C1 segment of cervical spinal cord (tissue), 14 donors: Measurements from ENCODE around the gene C19orf47.

Experiments used
- DNase-seq, 14 donors: peaks; one replicate each; lab custom pipeline; 2025; lab: John Stamatoyannopoulos, UW

C19orf47 gene

GRCh38 chr19:40320558-40320935 lies 27.6 kb downstream of the C19orf47 start:
- DNase-seq: no peak

DNA sequence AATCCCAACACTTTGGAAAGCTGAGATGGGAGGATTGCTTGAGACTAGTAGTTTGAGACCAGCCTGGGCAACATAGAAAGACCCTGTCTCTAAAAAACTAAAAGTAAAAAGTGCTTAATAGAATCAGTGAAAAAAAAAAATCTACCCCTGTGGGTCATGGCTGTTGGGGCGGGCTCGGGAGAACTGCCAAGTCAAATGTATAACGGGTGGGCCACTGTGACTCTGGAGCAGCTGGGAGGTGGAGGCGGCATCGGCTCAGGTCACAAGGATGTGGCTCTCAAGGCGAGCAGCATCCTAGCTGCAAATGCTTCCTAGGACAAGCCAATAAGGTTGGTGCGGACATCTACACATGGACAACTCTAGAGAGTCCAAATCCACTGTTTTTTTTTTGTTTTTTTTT lies 30.9 kb downstream of the C19orf47 start:
- DNase-seq: no peak

GRCh38 chr19:40315812-40316470 lies 32.3 kb downstream of the C19orf47 start:
- peak in 1 of 14 donors; percentile 1 for DNase-seq

DNA sequence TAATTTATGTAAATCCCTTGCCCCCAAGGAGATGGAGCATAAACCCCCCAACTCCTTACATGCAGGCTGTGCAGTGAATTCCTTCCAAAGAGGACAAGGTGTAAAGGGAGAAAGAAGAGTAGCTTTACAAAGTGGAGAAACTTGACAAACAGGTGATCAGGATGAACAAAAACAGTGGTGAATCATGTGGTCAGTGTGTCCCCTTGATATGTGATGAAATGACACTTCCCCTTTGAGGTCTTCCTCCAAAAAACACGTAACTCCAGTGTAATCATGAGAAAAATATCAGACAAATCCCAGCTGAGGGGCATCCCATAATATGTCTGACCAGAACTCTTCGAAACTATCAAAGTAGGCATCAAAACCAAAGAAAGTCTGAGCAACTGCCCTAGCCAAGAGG lies 33.5 kb downstream of the C19orf47 start:
- DNase-seq: no peak

GRCh38 chr19:40313229-40313983 lies 34.8 kb downstream of the C19orf47 start:
- no peak for DNase-seq

- no peak for DNase-seq
Measured at GRCh38 chr19:40312533-40312932, 35.7 kb downstream of the C19orf47 start.

DNA sequence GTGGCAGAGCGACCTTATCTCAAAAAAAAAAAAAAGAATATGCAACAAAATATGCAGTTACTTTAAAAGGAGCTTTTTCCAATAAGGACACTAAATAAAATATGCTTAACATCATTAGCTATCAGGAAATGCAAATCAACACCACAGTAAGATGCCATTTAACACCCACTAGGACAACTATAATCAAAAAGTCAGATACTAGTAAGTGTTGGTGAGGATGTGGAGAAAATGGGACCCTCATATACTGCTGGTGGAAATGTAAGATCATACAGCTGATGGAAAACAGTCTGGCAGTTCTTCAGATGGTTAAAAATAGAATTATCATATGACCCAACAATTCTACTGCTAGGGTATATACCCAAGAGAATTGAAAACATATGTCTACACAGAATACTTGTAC lies 38.5 kb downstream of the C19orf47 start:
- DNase-seq: no peak

- peak in 11 of 14 donors; percentile 8 to 59 (median 31) for DNase-seq
Measured at GRCh38 chr19:40305403-40305802, 42.8 kb downstream of the C19orf47 start.

DNA sequence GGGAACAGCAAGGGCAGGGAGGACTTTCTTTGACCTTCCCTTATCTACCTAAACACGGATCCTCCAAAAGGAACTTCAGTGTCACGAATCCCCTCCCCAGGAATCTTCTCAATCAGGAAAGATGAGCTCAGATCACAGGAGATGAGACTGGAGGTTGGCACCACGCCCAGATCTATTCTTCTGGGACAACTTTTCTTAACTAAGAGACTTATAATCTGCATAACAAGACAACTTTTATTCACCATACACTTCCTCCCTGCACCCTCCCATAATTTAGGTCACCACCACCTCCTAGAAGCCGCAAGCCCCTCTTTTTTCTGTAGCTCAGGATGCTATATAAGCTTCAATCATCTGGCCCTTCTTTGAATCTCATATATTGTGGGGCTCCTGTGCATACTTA lies 43.9 kb downstream of the C19orf47 start:
- DNase-seq: no peak

DNA sequence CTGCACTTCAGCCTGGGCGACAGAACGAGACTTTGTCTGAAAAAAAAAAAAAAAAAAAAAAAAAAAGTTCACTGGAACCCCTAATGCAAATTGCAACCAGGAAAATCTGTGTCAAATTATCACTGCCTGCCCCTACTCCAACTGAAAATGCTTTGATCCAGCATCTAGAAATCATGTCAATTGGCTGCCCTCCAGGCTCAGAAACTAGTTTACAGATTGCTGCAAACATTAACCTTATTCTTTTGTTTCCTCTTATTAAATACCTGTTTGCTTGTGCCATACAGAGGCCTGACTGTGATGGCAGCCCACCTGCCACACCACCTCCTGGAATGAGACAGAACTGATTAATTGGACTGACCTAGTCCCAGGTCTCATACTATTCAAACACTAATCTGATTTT lies 44.4 kb downstream of the C19orf47 start:
- no peak for DNase-seq

GRCh38 chr19:40302224-40303011 lies 45.8 kb downstream of the C19orf47 start:
- DNase-seq: no peak

DNA sequence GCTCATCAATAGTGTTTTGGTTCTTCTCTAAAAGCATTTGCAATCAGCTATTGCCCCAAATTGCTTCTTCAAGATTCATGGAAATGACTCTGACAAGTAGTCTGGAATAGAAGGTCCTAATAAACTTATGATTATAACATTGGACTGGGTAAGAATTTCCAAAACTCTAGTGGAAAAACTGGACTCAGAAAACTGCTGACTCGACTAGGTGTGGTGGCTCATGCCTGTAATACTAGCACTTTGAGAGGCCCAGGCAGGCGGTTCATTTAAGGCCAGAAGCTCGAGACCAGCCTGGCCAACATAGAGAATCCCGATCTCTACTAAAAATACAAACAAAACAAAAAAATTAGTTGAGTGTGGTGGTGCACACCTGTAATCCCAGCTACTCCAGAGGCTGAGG lies 47.5 kb downstream of the C19orf47 start:
- DNase-seq: no peak

DNA sequence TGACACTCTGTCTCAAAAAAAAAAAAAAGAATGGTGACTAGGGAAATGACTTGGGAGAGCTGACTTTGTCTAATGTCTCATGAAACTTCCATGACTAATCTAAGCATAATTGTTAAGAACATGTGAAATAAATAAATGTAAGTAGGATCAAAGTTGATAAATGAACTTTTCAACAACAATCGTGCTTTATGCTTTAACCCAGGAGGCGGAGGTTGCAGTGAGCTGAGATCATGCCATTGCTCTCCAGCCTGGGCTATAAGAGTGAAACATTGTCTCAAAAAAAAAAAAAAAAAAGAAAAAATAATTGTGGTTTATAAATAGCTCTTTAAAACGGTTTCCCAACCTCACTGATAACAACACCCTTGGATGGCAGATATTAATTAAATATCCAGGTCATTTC lies 50.2 kb downstream of the C19orf47 start:
- no peak for DNase-seq

GRCh38 chr19:40294560-40294959 lies 53.6 kb downstream of the C19orf47 start:
- peak in 9 of 14 donors; percentile 8 to 39 (median 22) for DNase-seq

DNA sequence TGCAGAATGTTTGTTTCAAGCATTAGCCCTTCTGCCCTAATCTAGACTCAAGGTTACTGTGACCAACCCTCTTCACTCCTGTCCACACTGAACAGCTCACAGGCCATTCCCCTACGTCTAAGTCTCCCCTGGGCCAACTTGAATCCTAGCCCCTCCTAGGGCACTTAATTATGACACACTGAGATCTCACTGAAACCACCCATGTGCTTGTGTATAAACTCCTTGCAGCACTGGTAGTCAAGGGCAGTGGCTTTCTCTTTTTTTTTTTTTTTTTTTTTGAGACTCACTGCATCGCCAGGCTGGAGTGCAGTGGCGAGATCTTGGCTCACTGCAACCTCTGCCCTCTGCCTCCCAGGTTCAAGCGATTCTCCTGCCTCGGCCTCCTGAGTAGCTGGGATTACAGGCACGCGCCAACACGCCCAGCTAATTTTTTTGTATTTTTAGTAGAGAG lies 61.2 kb downstream of the C19orf47 start:
- no peak for DNase-seq

GRCh38 chr19:40286235-40286970 lies 61.8 kb downstream of the C19orf47 start:
- DNase-seq: no peak

DNA sequence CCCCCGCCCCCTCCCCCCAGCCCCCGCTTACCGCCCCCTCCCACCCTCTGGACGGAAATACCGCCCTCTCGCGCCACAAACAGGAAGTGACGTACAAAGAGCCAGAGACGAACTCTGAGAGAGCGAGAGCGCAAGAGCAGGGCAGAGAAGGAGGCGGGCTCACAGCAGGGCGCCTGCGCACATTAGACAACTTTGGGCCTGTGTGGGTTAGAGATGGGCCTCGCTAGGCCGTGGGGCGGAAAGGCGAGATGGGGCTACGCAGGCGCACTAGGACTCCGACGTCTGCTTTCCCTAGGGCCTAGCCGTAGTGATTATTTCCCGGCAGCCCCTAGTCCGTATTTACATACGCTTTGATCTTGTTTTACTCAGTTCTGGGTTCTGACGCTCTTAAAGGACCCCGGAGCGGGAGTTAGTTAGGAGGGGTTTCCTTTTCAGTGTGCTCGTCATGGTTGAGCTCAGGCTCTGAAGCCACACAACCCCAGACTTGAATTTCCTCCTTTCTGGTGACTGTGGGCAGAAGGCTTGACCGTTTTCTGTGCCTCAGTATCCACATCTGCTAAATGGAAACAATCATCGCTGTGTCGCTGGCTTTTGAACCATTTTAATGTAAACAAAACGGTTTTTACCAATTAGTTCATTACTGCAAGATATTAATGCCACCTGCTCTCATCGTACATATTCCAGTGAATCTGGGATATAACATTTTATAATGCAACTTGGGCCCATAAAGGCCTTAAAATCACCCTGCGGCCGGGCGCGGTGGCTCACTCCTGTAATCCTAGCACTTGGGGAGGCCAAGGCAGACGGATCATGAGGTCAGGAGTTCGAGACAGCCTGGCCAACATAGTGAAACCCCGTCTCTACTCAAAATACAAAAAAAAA lies 62.6 kb downstream of the C19orf47 start:
- DNase-seq: peak; percentile 90 to 99 (median 97)

DNA sequence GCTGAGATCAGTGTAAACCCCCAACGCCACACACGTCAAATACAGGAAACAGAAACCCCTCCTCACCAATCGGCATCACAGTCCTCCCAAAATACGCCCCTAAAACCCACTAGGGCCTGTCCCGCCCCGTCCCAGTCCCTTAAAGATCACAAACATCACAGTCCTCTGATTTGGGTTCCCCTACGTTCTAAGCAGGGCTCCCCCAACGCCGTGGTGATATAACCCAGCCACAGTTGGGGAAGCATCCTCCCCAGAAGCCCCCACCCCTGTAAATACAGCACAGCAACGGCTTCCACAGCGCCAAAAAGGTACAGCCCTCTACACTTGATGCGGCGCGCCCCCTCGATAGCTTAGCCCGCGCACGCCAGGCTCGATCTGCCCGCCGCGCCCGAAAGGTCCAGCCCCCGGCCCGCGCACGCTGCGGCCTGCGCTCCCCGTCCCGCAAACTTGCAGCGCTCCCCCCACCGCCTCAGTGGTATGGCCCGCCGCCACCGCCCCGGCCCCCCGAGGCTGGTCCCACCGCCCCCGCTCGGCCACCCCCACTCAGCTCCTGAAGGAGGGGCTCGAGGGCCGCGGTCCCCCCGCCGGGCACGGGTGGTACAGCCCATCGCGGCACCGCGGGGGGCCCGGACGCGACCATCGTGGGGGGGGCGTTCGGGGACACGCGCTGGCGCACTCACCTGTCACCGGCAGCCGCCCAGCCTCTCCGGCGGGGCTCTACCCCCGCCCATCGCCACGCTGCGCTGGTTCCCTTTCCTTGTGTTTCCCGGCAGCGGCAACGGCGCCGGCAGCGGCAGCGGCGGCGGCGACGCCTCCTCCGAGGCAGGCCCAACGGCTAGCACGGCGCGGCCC lies 63.5 kb downstream of the C19orf47 start, which contains the start of gene AKT2:
AKT2 (minus strand) TSS at position 845 of the 852 bp plus-strand sequence. CDS start 20,078 bp downstream, outside the sequence.
- peak in 8 of 14 donors; percentile 69 to 92 (median 86) for DNase-seq

GRCh38 chr19:40284251-40284500 lies 64.0 kb downstream of the C19orf47 start:
- DNase-seq: no peak
